Measurements from ENCODE around the gene SLC45A1. TPM values are rescaled to one million over a fixed set of nuclear protein-coding genes. Genes with fewer than 3 reads are reported as not detected.

The SLC45A1 gene
- total RNA-seq, 1 experiment from 2014 or later = 13.8 TPM

DNA sequence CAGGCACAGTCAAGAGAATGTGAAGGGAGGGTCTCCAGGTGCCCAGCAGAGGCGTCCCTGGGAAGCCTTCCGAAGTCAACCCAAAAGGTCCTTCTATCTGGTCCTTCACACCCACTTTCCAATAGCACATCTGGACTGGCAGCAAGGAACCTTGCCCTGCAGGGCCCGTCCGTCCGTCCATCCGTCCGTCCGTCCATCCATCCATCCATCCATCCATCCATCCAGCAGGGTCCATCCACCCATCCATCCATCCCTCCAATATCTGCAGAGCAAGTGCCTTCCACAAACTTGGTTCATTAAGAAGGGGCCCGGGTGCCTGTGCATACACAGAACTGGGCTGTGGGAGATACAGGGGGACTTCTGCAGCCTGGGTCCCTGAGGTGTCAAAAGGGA is 31.6 kb downstream of the SLC45A1 start:
- Histone ChIP-seq H3K4me2 (ENCODE audit: low read length) (no peak overlapping the region), H3K27me3 (ENCODE audit: insufficient read depth, low read length) (no peaks in the 10 kb centered on the region), H3K27ac (ENCODE audit: low read depth, low read length) (no peak overlapping the region), H3K9ac (ENCODE audit: low read length) (no peak overlapping the region), H3K9me3 (ENCODE audit: control insufficient read depth in 1 of 2, insufficient read depth in 1 of 2, low read depth in 1 of 2, low read length in 2 of 2) (no peaks in the 10 kb centered on the region), H3K4me3 (replicated peaks in 1 of 2; ENCODE audit: low read depth in 1 of 2, low read length in 2 of 2) (no peak overlapping the region), H3K36me3 (ENCODE audit: control insufficient read depth in 1 of 2, insufficient read depth in 2 of 2, low read length in 2 of 2) (peaks cover 0 to 2% of the 10 kb centered on the region in 2 experiments; a peak in 2 of 4 replicates), H4K20me1 (ENCODE audit: insufficient read depth) (no peaks in the 10 kb centered on the region), H3K4me1 (ENCODE audit: control insufficient read depth in 1 of 2, insufficient read depth in 2 of 2, low read length in 2 of 2) (peaks cover 0 to 22% of the 10 kb centered on the region in 2 experiments; a peak in 3 of 4 replicates), H2AFZ (ENCODE audit: low read depth, low read length, poor library complexity, severe bottlenecking) (no peak overlapping the region), H3K9me2 (ENCODE audit: insufficient read depth) (0 out of 2 replicates have a peak, but pooled peaks cover 3% of the 10 kb centered on the region), H3K79me2 (ENCODE audit: insufficient read depth, low read length) (no peaks in the 10 kb centered on the region)
- BruUV-seq (replicated peaks) = no TSS peak
- RAD21 ChIA-PET (ENCODE audit: low non-redundant PET in 1 of 2, low total read pairs in 2 of 2, uncharacterized antibody in 2 of 2, unreplicated experiment in 2 of 2) = interaction anchor here (0.9 to 1.4 kb wide), 4 partner anchors 266 to 374 kb away, joined by 3 to 6 read pairs (median 5); no protein-coding TSS in a partner anchor
- POLR2A ChIA-PET = no interaction called here
- CTCF ChIA-PET = interaction anchor here (0.9 to 3.2 kb wide), 6 partner anchors 35 to 682 kb away, joined by 3 to 35 read pairs (median 5); no protein-coding TSS in a partner anchor
- intact Hi-C loops (cut with micrococcal nuclease) = loop anchor here (1.0 to 5.0 kb wide), 3 partner anchors 367 to 682 kb away; no protein-coding TSS in a partner anchor
- ATAC-seq (no peak), DNase-seq (ENCODE audit: low read depth, low spot score) (no peak)
- no peak for TF ChIP-seq TCF7L2 (IDR thresholded peaks at IDR 0.05; ENCODE audit: borderline replicate concordance, extremely low read depth, insufficient read depth, insufficient read length)
- TF ChIP-seq CEBPB (IDR thresholded peaks at IDR 0.05; ENCODE audit: low read depth) = no peak
- TF ChIP-seq, protein P1, sequence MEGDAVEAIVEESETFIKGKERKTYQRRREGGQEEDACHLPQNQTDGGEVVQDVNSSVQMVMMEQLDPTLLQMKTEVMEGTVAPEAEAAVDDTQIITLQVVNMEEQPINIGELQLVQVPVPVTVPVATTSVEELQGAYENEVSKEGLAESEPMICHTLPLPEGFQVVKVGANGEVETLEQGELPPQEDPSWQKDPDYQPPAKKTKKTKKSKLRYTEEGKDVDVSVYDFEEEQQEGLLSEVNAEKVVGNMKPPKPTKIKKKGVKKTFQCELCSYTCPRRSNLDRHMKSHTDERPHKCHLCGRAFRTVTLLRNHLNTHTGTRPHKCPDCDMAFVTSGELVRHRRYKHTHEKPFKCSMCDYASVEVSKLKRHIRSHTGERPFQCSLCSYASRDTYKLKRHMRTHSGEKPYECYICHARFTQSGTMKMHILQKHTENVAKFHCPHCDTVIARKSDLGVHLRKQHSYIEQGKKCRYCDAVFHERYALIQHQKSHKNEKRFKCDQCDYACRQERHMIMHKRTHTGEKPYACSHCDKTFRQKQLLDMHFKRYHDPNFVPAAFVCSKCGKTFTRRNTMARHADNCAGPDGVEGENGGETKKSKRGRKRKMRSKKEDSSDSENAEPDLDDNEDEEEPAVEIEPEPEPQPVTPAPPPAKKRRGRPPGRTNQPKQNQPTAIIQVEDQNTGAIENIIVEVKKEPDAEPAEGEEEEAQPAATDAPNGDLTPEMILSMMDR (IDR thresholded peaks at IDR 0.05 in 2 of 3, conservative IDR thresholded peaks at IDR 0.05 in 1 of 3; ENCODE audit: borderline replicate concordance in 1 of 3, insufficient read depth in 1 of 3, low read depth in 2 of 3, low read length in 2 of 3) = no peak
- TF ChIP-seq, protein P2, sequence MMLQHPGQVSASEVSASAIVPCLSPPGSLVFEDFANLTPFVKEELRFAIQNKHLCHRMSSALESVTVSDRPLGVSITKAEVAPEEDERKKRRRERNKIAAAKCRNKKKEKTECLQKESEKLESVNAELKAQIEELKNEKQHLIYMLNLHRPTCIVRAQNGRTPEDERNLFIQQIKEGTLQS (IDR thresholded peaks at IDR 0.05) = no peak
- no peak for TF ChIP-seq YY1 (IDR thresholded peaks at IDR 0.05; ENCODE audit: extremely low read depth, insufficient replicate concordance, low read depth, low read length)
- no peak for TF ChIP-seq MAX (IDR thresholded peaks at IDR 0.05)
- no peak for TF ChIP-seq FOSL1 (IDR thresholded peaks at IDR 0.05; ENCODE audit: low read depth)
- TF ChIP-seq, protein P3, sequence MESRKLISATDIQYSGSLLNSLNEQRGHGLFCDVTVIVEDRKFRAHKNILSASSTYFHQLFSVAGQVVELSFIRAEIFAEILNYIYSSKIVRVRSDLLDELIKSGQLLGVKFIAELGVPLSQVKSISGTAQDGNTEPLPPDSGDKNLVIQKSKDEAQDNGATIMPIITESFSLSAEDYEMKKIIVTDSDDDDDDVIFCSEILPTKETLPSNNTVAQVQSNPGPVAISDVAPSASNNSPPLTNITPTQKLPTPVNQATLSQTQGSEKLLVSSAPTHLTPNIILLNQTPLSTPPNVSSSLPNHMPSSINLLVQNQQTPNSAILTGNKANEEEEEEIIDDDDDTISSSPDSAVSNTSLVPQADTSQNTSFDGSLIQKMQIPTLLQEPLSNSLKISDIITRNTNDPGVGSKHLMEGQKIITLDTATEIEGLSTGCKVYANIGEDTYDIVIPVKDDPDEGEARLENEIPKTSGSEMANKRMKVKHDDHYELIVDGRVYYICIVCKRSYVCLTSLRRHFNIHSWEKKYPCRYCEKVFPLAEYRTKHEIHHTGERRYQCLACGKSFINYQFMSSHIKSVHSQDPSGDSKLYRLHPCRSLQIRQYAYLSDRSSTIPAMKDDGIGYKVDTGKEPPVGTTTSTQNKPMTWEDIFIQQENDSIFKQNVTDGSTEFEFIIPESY (IDR thresholded peaks at IDR 0.05; ENCODE audit: extremely low read depth, insufficient replicate concordance, low read length) = no peak
- TF ChIP-seq EZH2 (IDR thresholded peaks at IDR 0.05) = no peak
- no peak for TF ChIP-seq SP1 (IDR thresholded peaks at IDR 0.05; ENCODE audit: low read depth)
- no peak for TF ChIP-seq POLR2A (IDR thresholded peaks at IDR 0.05; ENCODE audit: borderline replicate concordance, extremely low read depth, insufficient read depth, insufficient read length)
- no peak for TF ChIP-seq SRF (IDR thresholded peaks at IDR 0.05; ENCODE audit: low read depth)
- no peak for TF ChIP-seq SIN3A (IDR thresholded peaks at IDR 0.05; ENCODE audit: low read depth)
- TF ChIP-seq EGR1 (IDR thresholded peaks at IDR 0.05; ENCODE audit: low read depth) = no peak
- TF ChIP-seq EZH2phosphoT487 (IDR thresholded peaks at IDR 0.05; ENCODE audit: borderline replicate concordance) = no peak
- TF ChIP-seq RAD21 (IDR thresholded peaks at IDR 0.05; ENCODE audit: low read depth) = no peak
- TF ChIP-seq ZNF274 (IDR thresholded peaks at IDR 0.05; ENCODE audit: low read depth, low read length) = no peak

All from HCT116 (cell line).